ENCODE results near the gene TEP1.

DNA sequence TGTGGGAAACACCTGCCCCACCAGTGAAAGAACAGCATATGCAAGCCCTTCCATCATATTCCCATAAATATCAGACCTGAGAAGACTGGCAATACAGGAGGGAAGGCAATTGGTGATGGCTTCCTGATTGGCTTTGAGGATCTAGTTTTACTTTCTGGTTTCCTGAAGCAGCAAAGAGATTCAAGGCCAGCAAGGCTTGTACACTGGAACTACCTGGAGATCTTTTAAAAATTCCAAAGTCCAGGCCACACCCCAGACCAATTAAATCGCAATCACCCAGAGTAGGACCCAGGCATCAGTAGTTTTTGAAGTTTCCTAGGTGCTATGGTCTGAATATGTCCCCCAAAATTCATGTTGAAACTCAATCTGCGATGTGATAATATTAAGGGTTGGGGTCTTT lies 2.9 kb upstream of the TEP1 start:
- TF ChIP-seq POLR2A (IDR thresholded peaks at IDR 0.05), result no peak
- TF ChIP-seq CTCF (IDR thresholded peaks at IDR 0.05), result no peak
- TF ChIP-seq POLR2AphosphoS5 (IDR thresholded peaks at IDR 0.05), result no peak
- no peak for TF ChIP-seq EP300 (IDR thresholded peaks at IDR 0.05)

Data from upper lobe of left lung (tissue), 4 donors.